Stimulated activated CD8-positive, alpha-beta memory T cell treated with anti-CD3 and anti-CD28 coated beads, Interleukin-4, amount 100 ng/mL, for 24 hours (primary cell): ENCODE measurements around the gene CDC42BPA.
"Not testable (repeated sequence)": the region's sequence is repeated elsewhere in the genome, so short reads cannot be mapped to it uniquely, and the experiment has no call there.

Experiments
- DNase-seq: peaks from one replicate; pipeline ENCODE4 v3.0.0-alpha.2; 2020; ENCODE audit warnings: low read depth

The CDC42BPA gene

DNA sequence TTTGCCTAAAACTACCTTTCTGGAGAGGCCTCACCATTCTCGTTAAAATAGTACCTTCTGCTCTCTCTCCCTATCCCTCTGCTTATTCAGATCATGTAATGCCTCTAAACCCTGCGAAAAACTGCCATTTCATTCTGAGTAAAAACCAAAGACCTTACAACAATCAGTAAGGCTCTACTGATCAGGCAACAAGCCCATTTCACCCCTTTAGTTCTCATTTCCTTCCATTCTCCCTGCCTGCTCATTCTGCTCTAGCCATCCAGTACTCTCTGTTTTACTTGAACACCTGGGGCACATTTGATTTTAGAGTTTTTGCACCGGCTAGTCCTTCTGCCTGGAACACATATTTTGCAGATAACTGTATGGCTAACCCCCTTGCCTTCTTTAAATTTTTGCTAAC is 190.4 kb downstream of the CDC42BPA start:
- no peak for DNase-seq

GRCh38 chr1:227125929-227126545 is 192.3 kb downstream of the CDC42BPA start:
- no peak for DNase-seq

- no peak for DNase-seq
Observed at GRCh38 chr1:227124473-227124872, 193.8 kb downstream of the CDC42BPA start.

DNA sequence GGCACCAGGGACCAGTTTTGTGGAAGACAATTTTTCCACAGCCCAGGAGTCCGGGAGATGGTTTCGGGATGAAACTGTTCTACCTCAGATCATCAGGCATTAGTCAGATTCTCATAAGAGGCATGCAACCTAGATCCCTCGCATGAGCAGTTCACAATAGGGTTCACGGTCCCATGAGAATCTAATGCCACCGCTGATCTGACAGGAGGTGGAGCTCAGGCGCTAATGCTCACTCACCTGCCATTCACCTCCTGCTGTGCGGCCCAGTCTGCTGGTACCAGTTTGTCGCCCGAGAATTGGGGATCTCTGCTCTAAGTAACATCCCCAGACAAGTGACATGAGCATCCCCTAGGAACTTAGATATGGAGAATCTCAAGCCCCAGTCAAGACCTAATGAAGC is 197.5 kb downstream of the CDC42BPA start:
- no peak for DNase-seq

GRCh38 chr1:227112538-227112937 is 205.8 kb downstream of the CDC42BPA start:
- DNase-seq: no peak

- DNase-seq: no peak
Observed at GRCh38 chr1:227111782-227112181, 206.5 kb downstream of the CDC42BPA start.

DNA sequence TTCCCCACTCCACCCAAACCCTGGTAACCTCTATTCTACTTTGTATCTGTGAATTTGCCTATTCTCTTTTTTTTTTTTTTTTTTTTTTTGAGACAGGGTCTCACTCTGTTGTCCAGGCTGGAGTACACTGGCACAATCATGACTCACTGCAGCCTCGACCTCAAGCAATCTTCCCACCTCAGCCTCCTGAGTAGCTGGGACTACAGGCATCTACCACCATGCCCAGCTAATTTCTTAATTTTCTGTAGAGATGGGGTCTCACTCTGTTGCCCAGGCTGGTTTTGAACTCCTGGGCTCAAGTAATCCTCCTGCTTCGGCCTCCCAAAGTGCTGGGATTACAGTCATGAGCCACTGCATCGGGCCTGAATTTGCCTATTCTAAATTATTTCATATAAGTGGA is 213.0 kb downstream of the CDC42BPA start:
- not testable (repeated sequence) for DNase-seq

GRCh38 chr1:227102056-227102455 is 216.2 kb downstream of the CDC42BPA start:
- DNase-seq: no peak

GRCh38 chr1:227094249-227094966 is 223.9 kb downstream of the CDC42BPA start:
- no peak for DNase-seq

DNA sequence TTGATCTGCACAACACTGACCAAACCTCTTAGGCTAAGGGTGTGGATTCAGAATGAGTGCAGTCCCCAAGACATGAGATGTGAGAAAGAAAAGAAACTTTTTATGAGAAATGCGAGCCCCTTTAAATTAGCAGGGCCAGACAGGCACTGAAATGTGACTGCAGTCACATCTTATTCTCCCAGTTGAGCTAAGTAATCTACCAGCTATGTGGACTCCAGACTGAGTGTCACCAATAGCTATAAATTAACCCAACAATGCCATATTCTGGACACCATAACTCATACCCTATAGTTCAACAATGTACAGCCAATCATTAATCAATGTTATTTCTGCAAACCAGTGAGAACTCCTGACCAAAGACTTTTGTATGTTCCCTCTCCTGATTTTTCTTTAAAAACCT is 225.0 kb downstream of the CDC42BPA start:
- DNase-seq: no peak

- DNase-seq: no peak
Observed at GRCh38 chr1:227092069-227092468, 226.2 kb downstream of the CDC42BPA start.

DNA sequence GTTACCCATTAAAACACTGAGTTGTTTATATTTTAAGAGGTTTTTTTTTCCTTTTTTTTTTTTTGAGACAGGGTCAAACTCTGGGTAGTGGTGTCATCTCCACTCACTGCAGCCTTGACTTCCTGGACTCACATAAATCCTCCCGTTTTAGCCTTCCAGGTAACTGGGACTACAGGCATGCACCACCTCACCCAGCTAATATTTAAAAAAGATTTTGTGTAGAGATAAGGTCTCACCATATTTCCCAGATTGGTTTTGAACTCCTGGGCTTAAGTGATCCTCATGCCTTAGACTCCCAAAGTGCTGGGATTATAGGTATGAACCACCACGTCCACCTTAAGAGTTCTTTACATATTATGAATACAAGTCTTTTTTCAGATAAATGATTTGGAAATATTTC is 231.7 kb downstream of the CDC42BPA start:
- no peak for DNase-seq

DNA sequence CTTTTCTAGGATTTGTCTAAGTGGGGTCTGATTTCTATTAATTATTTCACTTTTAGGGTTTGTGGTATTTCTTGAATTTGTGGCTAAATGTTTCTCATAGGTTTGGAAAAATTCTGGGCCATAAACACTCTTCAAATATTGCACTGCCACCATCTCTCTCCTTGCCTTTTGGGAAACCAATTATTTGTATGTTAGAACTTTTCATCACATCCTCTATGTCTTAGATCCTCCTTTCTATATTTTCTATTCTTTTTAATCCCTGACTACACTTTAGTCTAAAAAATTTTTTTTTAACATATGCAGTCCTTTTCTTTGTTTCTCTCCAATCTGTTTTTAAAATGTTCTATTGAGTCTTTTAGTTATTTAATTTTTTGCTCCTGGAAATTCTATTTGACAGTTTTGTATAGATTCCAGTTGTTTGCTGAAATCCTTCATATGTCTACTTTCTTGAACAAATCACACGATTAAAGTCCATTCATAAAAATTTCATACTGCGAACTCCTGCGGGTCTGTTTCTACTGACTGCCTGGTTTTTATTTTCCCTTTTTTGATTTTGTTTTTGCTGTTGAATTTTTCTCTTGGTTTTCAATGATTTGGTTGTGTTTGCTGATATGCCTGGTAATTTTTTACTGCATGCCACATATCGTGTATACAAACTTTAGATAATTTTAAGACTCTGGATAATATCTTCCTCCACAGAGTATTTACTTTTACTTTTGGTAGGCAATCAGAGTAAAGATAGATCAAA is 235.1 kb downstream of the CDC42BPA start:
- no peak for DNase-seq

DNA sequence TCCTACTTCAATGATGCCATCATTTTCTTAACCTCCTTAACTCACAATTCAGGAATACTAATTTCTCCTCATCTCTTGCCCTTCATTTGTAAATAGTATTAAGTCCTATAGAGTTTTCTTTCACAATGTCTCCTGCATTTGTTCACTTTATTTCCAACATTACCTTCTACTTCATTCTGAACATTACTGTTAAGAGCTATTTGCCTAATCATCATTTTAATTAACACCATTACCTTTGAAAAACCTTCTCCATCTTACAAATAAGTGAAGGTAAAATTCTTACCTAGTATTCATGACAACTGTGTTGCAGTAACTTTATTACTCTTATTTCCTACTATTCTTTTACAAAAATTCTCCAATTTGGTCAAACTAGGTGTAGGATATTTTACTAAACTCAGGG is 240.5 kb downstream of the CDC42BPA start:
- DNase-seq: no peak

- DNase-seq: no peak
Observed at GRCh38 chr1:227073786-227074185, 244.5 kb downstream of the CDC42BPA start.

GRCh38 chr1:227072991-227073390 is 245.3 kb downstream of the CDC42BPA start:
- no peak for DNase-seq

GRCh38 chr1:227071895-227072587 is 246.3 kb downstream of the CDC42BPA start:
- DNase-seq: no peak

DNA sequence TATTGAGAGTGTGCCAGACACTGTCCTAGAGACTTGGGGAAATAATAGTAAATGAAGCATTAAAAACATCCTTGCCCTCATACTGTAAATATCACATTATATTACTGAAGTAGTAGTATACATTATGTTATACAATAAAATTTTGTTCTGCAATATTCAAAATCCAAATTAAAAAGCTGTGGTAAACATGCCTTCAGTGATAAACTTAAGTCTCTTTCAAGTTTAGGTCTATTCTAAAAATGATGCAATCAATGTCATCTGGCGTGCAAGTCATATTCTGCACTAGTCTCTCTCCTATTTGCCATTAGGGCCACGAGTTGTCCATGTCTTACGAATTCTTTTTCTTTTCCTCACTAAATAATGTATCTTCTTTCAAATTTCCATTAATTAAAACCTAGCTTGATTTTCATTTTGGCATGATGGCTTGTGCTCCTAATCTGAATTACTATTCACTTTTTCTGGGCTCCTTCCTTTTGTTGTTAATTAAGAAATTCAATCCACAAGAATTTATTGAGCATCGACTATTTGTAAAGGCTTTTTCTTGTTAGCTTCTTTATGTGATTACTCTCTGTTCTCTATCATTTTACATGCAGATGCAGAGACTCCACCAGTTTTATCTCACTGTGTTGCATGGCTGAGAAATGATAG is 247.5 kb downstream of the CDC42BPA start:
- no peak for DNase-seq

GRCh38 chr1:227069490-227069889 is 248.8 kb downstream of the CDC42BPA start:
- no peak for DNase-seq

DNA sequence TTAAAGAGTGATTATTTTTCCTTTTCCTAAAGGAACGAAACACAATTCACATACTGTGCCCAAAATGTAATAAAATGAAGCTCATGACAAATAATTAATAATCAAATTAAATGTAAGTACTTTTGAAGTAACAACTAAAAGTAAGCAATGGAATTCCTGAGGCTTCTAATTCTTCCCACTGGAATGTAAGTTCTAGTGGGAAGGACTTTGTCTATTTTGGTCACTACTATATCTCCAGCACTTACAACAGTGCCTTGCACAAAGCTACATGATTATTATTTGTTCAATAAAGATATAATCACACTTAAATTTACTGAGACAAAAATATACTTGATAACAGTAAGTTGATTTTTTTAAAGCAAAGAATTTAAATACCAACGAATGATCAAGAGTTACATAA is 249.4 kb downstream of the CDC42BPA start:
- DNase-seq: no peak

DNA sequence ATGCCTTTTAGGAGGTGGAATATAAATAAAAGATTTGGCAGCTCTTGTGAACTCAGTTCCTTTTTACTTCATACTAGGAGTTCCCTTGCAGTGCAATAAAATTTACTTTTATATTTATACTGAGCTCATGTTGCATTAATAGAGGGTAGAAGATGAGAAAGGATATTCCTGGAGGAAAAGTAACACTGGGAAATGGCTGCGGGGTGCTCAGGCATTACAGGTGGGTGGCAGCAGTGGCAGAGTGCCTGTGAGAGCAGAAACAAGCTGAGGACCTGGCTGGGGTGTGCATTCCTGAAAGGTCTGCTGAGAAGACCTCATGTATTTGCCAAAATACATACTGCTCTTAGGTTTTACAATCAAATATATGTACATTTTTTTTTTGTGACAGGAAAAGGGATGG is 251.3 kb downstream of the CDC42BPA start:
- DNase-seq: no peak

DNA sequence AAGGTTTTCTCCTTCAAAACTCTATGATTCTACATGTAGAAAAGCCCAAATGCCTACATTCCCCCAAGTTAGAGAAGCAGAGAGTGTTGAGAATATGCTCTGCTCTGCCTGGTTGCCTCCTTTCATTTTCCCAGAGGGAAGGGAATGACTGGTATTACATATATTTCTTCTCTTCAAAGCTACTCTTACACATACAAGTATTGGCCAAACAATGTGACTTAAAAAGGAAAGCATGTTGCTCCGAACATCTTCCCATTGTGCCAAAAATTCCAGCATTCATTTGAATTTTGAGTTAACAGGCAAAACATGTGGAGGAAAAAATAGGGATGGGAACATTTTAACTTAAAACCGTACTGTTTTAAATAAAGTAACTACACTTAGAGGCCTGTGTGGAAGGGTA is 253.0 kb downstream of the CDC42BPA start:
- DNase-seq: no peak
